Tibial artery (tissue), 4 donors: ENCODE results near the gene MRFAP1L1.

Experiments used
- DNase-seq, 2 donors: peaks; one replicate each; pipeline ENCODE4 v3.0.0-alpha.2; 2019
- H3K27ac ChIP-seq, 2 donors: fragments of 200-600 bp; sonication (generic) in 1 of 2; 1 replicate in 1 of 2; 2 replicates in 1 of 2; pipeline ENCODE4 v1.5.1; 2018 to 2019; ENCODE audit warnings: mild to moderate bottlenecking in 1 of 2
- H3K27me3 ChIP-seq, 2 donors: fragments of 200-600 bp; sonication (generic) in 1 of 2; one replicate each; pipeline versions ENCODE4 v1.5.1 to v1.6.0; 2016 to 2019
- H3K36me3 ChIP-seq, 3 donors: fragments of 200-600 bp; sonication (generic) in 2 of 3; one replicate each; pipeline ENCODE4 v1.5.1; 2016 to 2019; ENCODE audit warnings: mild to moderate bottlenecking in 2 of 3
- H3K4me1 ChIP-seq, 4 donors: fragments of 200-600 bp; sonication (generic) in 2 of 4; 1 replicate in 3 of 4; 2 replicates in 1 of 4; pipeline ENCODE4 v1.5.1; 2016 to 2019
- H3K4me3 ChIP-seq, 2 donors: fragments of 200-600 bp; sonication (generic) in 1 of 2; 1 replicate in 1 of 2; 2 replicates in 1 of 2; pipeline ENCODE4 v1.5.1; 2018 to 2019; ENCODE audit warnings: mild to moderate bottlenecking in 2 of 2
- H3K9me3 ChIP-seq, 3 donors: fragments of 200-600 bp; sonication (generic) in 1 of 3; one replicate each; pipeline ENCODE4 v1.5.1; 2016 to 2019
- CTCF ChIP-seq, 2 experiments: fragments of 200-600 bp in 1 of 2; fragments of 450-650 bp in 1 of 2; IDR thresholded peaks; one replicate each; pipeline ENCODE4 v1.5.1; 2017 to 2019; ENCODE audit warnings: antibody characterized with exemption in 2 of 2, mild to moderate bottlenecking in 1 of 2, moderate library complexity in 1 of 2
- intact Hi-C: fragments of 100-400 bp; cut with DNase I; formaldehyde crosslinking; loops from one replicate; pipeline ENCODE4 v1.15.0; 2023; ENCODE audit warnings: low total_unique reads

MRFAP1L1 gene

GRCh38 chr4:6662591-6662990 is 47.1 kb downstream of the MRFAP1L1 start:
- intact Hi-C loops, result no loop called here
- Histone ChIP-seq H3K4me3 (no peak overlapping the region), H3K27me3 (no peaks in the 10 kb centered on the region), H3K36me3 (no peaks in the 10 kb centered on the region), H3K9me3 (no peaks in the 10 kb centered on the region), H3K27ac (no peak overlapping the region), H3K4me1 (peaks cover 0 to 24% (median 15%) of the 10 kb centered on the region in 4 donors)
- no peak for TF ChIP-seq CTCF (IDR thresholded peaks at IDR 0.05)
- DNase-seq, result no peak

DNA sequence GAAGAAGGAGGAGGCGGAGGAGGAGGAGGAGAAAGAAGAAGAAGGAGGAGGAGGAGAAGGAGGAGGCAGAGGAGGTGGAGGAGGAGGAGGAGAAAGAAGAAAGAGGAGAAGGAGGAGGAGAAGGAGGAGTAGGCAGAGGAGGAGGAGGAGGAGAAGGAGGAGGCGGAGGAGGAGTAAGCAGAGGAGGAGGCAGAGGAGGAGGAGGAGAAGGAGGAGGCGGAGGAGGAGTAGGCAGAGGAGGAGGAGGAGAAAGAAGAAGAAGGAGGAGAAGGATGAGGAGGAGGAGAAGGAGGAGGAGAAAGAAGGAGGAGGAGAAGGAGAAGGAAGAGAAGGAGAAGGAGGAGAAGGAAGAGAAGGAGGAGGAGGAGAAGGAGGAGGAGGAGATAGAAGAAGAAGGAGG is 49.2 kb downstream of the MRFAP1L1 start:
- intact Hi-C loops, result no loop called here
- Histone ChIP-seq H3K4me3 (no peak overlapping the region), H3K27me3 (no peaks in the 10 kb centered on the region), H3K27ac (no peak overlapping the region), H3K36me3 (no peaks in the 10 kb centered on the region), H3K9me3 (no peaks in the 10 kb centered on the region), H3K4me1 (peaks cover 0 to 24% (median 15%) of the 10 kb centered on the region in 4 donors)
- no peak for TF ChIP-seq CTCF (IDR thresholded peaks at IDR 0.05)
- no peak for DNase-seq

DNA sequence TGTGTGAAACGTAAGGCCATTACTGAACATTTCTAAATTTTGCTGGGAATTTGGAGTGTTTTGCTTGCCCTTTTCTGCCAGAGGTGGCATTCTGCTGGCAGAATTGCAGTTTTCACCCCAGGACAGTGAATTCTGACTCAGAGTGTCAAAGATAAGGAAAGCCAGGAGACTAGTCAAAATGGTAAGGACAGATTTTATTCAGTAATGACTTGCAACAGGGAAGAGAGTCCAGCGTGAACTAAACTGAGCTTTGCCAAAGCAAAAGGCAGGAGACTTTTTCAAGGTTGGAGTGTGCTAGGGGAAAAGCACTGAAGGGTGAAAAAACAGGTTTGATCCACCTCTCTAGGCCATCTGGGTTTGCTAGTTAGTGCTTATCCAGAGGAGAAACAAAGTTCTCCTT is 49.8 kb downstream of the MRFAP1L1 start:
- no peak overlapping the region for H3K4me3 ChIP-seq
- DNase-seq, result no peak
- no peaks in the 10 kb centered on the region for H3K36me3 ChIP-seq
- no peaks in the 10 kb centered on the region for H3K27me3 ChIP-seq
- intact Hi-C loops, result no loop called here
- H3K4me1 ChIP-seq, result peaks cover 0 to 24% (median 15%) of the 10 kb centered on the region in 4 donors
- TF ChIP-seq CTCF (IDR thresholded peaks at IDR 0.05), result no peak
- H3K27ac ChIP-seq, result peak overlapping the region in 1 of 2 donors; percentile 84
- no peaks in the 10 kb centered on the region for H3K9me3 ChIP-seq

- no peaks in the 10 kb centered on the region for H3K9me3 ChIP-seq
- intact Hi-C loops, result no loop called here
- peak overlapping the region; percentile 50 to 57 for H3K4me3 ChIP-seq
- H3K4me1 ChIP-seq, result peaks cover 0 to 12% (median 5%) of the 10 kb centered on the region in 4 donors
- H3K27ac ChIP-seq, result peak overlapping the region; percentile 74 to 84
- H3K27me3 ChIP-seq, result no peaks in the 10 kb centered on the region
- peak in 1 of 2 donors; percentile 39 for DNase-seq
- TF ChIP-seq CTCF (IDR thresholded peaks at IDR 0.05), result no peak
- H3K36me3 ChIP-seq, result no peaks in the 10 kb centered on the region
Observed at GRCh38 chr4:6658597-6659075, 51.0 kb downstream of the MRFAP1L1 start.

DNA sequence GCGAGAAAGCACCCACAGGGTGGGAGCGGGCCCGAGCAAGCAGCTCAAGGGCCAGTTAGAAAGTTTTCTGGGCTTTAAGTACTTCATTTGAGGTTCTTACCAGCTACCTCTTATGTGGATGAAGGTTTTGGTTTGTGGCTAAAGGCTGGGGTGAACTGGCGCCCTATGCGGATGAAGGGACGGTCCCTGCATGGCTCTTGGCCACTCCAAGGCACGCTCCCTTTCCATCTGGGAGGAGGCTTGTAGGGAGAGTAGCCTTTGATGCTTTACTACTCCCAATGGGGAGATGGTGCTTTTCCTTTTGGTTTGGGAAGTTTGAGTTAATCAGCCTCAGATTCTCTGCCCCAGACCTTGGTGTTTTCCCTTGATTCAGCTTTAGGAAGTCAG is 51.5 kb downstream of the MRFAP1L1 start:
- intact Hi-C loops, result no loop called here
- Histone ChIP-seq H3K4me3 (peak overlapping the region; percentile 50 to 57), H3K27me3 (no peaks in the 10 kb centered on the region), H3K9me3 (no peaks in the 10 kb centered on the region), H3K4me1 (peaks cover 0 to 10% (median 5%) of the 10 kb centered on the region in 4 donors), H3K36me3 (no peaks in the 10 kb centered on the region), H3K27ac (peak overlapping the region; percentile 74 to 84)
- no peak for DNase-seq
- no peak for TF ChIP-seq CTCF (IDR thresholded peaks at IDR 0.05)
